Ovary (tissue), 10 donors: Measurements from ENCODE around the gene CYP20A1. TPM values are rescaled to one million over a fixed set of nuclear protein-coding genes. Genes with fewer than 3 reads are reported as not detected.
"Not testable (repeated sequence)": the region's sequence is repeated elsewhere in the genome, so short reads cannot be mapped to it uniquely, and the experiment has no call there.

Source experiments
- DNase-seq, 5 donors: peaks; one replicate each; pipeline ENCODE4 v3.0.0-alpha.2; 2019 to 2020
- H3K27ac ChIP-seq, 2 donors: fragments of 200-600 bp; one replicate each; pipeline versions ENCODE4 v1.5.1 to v1.8.0; 2019 to 2022
- H3K27me3 ChIP-seq: fragments of 200-600 bp; one replicate; pipeline ENCODE4 v1.8.0; 2022
- H3K36me3 ChIP-seq: fragments of 200-600 bp; sonication (generic); one replicate; pipeline ENCODE4 v1.5.1; 2019
- H3K4me1 ChIP-seq: one replicate; pipeline ENCODE4 v1.8.1; 2013; ENCODE audit warnings: mild to moderate bottlenecking, moderate library complexity; ENCODE audit not compliant: insufficient read depth
- H3K4me3 ChIP-seq: fragments of 200-600 bp; sonication (generic); one replicate; pipeline ENCODE4 v1.5.1; 2017
- H3K9me3 ChIP-seq, 2 donors: fragments of 200-600 bp in 1 of 2; sonication (generic) in 1 of 2; one replicate each; pipeline versions ENCODE4 v1.5.1 to v1.8.1; 2013 to 2019; ENCODE audit warnings: mild to moderate bottlenecking in 1 of 2, moderate library complexity in 1 of 2
- CTCF ChIP-seq, 3 donors: fragments of 450-650 bp in 2 of 3; fragments of 200-600 bp in 1 of 3; IDR thresholded peaks; one replicate each; pipeline versions ENCODE4 v1.5.1 to v1.8.0; 2016 to 2022; ENCODE audit warnings: antibody characterized with exemption in 3 of 3, mild to moderate bottlenecking in 1 of 3
- EP300 ChIP-seq: sonication (generic); formaldehyde crosslinking; IDR thresholded peaks from one replicate; pipeline ENCODE4 v1.6.1; 2017; ENCODE audit warnings: antibody characterized with exemption
- POLR2A ChIP-seq: fragments of 450-650 bp; IDR thresholded peaks from one replicate; pipeline ENCODE4 v1.6.1; 2017; ENCODE audit warnings: antibody characterized with exemption, mild to moderate bottlenecking, moderate library complexity
- WGBS, 3 donors: extraction: QIAGEN DNeasy Blood & Tissue Kit in 1 of 3; methylation state at CpG; one replicate each; pipeline versions ENCODE4 v1.1.5 to v1.1.7; 2013 to 2017; 5-methylcytosine and 5-hydroxymethylcytosine counted together
- intact Hi-C, 4 donors: fragments of 100-400 bp; cut with DNase I; formaldehyde crosslinking; loops; one replicate each; pipeline versions ENCODE4 v1.11.0 to v1.15.1; 2022 to 2023
- long read RNA-seq, 3 donors: library from polyadenylated mRNA in 2 of 3; unstranded in 2 of 3; transcript quantifications; one replicate each; pipeline ENCODE4 v2.0.0 and lab custom pipeline, GENCODE V29; 2021 to 2026
- polyA plus RNA-seq, 2 donors: library from polyadenylated mRNA; stranded (reverse); fragments of 200-250 nt in 1 of 2; fragments of 350-450 nt in 1 of 2; fragmentation: Illumina TruSeq in 1 of 2; extraction: RNeasy Lipid Tissue Mini Kit (QIAGEN cat#74804) in 1 of 2; gene quantifications; one replicate each; pipeline ENCODE4 v1.2.3, GENCODE V29; 2013 to 2014
- total RNA-seq, 7 donors: library from RNA; depleted of rRNA in 2 of 7; stranded (reverse); fragments of >200 nt in 2 of 7; fragmentation: NEBNext Ultra II Directional in 3 of 7; extraction: Animal tissue kit (Norgen Biotek cat#: 25700) in 3 of 7; gene quantifications; one replicate each; pipeline versions ENCODE4 v1.1.0 to v1.2.4, GENCODE V29; 2016 to 2023
- donor health status: DM: no; HTN: no; CAD: no; lungs with moderate emphysema.
- donor health status: DM: no; HTN: no; CAD: no.
- donor health status: Bipolar disorder and iron deficiency.
- donor health status: DM: yes; HTN: yes; CAD: no.
- donor health status: DM: no; HTN: no; CAD: no.
- donor health status: DM: yes; HTN: yes; CAD: no.

CYP20A1 gene, protein sequence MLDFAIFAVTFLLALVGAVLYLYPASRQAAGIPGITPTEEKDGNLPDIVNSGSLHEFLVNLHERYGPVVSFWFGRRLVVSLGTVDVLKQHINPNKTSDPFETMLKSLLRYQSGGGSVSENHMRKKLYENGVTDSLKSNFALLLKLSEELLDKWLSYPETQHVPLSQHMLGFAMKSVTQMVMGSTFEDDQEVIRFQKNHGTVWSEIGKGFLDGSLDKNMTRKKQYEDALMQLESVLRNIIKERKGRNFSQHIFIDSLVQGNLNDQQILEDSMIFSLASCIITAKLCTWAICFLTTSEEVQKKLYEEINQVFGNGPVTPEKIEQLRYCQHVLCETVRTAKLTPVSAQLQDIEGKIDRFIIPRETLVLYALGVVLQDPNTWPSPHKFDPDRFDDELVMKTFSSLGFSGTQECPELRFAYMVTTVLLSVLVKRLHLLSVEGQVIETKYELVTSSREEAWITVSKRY
- total RNA-seq = 10 to 100 TPM; 31.4 to 51.0 (median 37.9) TPM
- polyA plus RNA-seq = 10 to 100 TPM; 20.3 to 27.7 TPM
- long read RNA-seq, donor 1, transcript CYP20A1-201 (13 exons, 1,949 nt) = major isoform, 47 of 198 reads
- long read RNA-seq, donor 1, transcript CYP20A1-207 (11 exons, 1,359 nt) = minor isoform, 33 of 198 reads
- long read RNA-seq, donor 1, transcript CYP20A1-204 (12 exons, 2,636 nt) = minor isoform, 35 of 198 reads
- long read RNA-seq, donor 1, partial matches to known transcripts = 15 of 198 reads
- long read RNA-seq, donor 1, other reads (novel, unspliced or antisense) = 67 of 198 reads
- long read RNA-seq, donor 2, transcript CYP20A1-201 (13 exons, 1,949 nt) = major isoform, 15 of 25 reads
- long read RNA-seq, donor 2, partial matches to known transcripts = 8 of 25 reads
- long read RNA-seq, donor 2, other reads (novel, unspliced or antisense) = 0 of 25 reads
- long read RNA-seq, donor 3, transcript CYP20A1-201 (13 exons, 1,949 nt) = major isoform, 19 of 61 reads
- long read RNA-seq, donor 3, partial matches to known transcripts = 1 of 61 reads
- long read RNA-seq, donor 3, other reads (novel, unspliced or antisense) = 29 of 61 reads

- Histone ChIP-seq H3K36me3 (no peaks in the 10 kb centered on the region), H3K9me3 (no peaks in the 10 kb centered on the region), H3K4me3 (peak within 1 kb of the TSS; percentile 89), H3K4me1 (peaks cover 10% of the 10 kb centered on the region), H3K27me3 (no peaks in the 10 kb centered on the region), H3K27ac (peak within 1 kb of the TSS; percentile 96 to 97)
- DNase-seq = peak; percentile 96 to 98 (median 96)
- WGBS, 3 donors = 0% methylated on average over 52 to 80 of the region's 80 CpGs
- intact Hi-C loops = loop anchor here in 1 of 4 donors (2.0 to 5.0 kb wide), 2 partner anchors 90 to 213 kb away; partner anchors contain the start of gene ABI2
- TF ChIP-seq CTCF (IDR thresholded peaks at IDR 0.05) (peak; percentile 22 to 70 (median 47)), EP300 (no peak), POLR2A (peak; percentile 83)
Measured at GRCh38 chr2:203238704-203239526, at the start of gene CYP20A1. TSS of gene CYP20A1 (plus strand) at chr2:203239018. CDS start at chr2:203239063, 45 bp downstream.

DNA sequence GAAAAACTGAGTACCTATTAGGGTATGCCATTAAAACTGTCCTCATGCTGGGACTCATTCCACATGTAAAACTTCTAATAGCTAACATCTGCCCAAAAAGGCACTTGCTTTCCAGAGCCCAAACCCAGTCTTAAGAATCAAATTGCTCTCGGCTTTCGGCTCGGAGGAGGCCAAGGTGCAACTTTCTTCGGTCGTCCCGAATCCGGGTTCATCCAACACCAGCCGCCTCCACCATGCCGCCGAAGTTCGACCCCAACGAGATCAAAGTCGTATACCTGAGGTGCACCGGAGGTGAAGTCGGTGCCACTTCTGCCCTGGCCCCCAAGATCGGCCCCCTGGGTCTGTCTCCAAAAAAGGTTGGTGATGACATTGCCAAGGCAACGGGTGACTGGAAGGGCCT, 48.3 kb upstream of the CYP20A1 start:
- H3K4me3 ChIP-seq, intact Hi-C loops, H3K27me3 ChIP-seq, H3K4me1 ChIP-seq, H3K36me3 ChIP-seq, H3K9me3 ChIP-seq, H3K27ac ChIP-seq, DNase-seq: not testable (repeated sequence)
- 95 to 98% (median 95%) methylated on average over 16 to 17 of the region's 17 CpGs for WGBS, 3 donors

DNA sequence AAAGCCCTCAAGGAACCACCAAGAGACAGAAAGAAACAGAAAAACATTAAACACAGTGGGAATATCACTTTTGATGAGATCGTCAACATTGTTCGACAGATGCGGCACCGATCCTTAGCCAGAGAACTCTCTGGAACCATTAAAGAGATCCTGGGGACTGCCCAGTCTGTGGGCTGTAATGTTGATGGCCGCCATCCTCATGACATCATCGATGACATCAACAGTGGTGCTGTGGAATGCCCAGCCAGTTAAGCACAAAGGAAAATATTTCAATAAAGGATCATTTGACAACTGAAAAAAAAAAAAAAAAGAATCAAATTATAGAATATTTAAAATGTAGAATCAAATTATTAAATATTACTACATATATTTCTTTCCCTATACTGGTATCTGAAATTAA, 47.8 kb upstream of the CYP20A1 start:
- H3K4me3 ChIP-seq, intact Hi-C loops, DNase-seq, H3K4me1 ChIP-seq, H3K27ac ChIP-seq, H3K27me3 ChIP-seq, H3K36me3 ChIP-seq, H3K9me3 ChIP-seq: not testable (repeated sequence)
- 95 to 99% (median 98%) methylated on average over 6 of the region's 6 CpGs for WGBS, 3 donors

- WGBS, 3 donors = 97 to 98% (median 98%) methylated on average over 3 of the region's 3 CpGs
Measured at GRCh38 chr2:203191961-203192360, 46.9 kb upstream of the CYP20A1 start.

More at GRCh38 chr2:203191961-203192360, 46.9 kb upstream of the CYP20A1 start:
- Histone ChIP-seq H3K4me1 (no peaks in the 10 kb centered on the region), H3K36me3 (no peaks in the 10 kb centered on the region), H3K9me3 (no peaks in the 10 kb centered on the region), H3K4me3 (no peak overlapping the region), H3K27me3 (no peaks in the 10 kb centered on the region), H3K27ac (no peak overlapping the region)
- TF ChIP-seq EP300 (no peak), POLR2A (no peak), CTCF (IDR thresholded peaks at IDR 0.05) (no peak)
- intact Hi-C loops = no loop called here
- no peak for DNase-seq
